HCT116 (cell line): ENCODE measurements around the gene OPRL1. TPM values are rescaled to one million over a fixed set of nuclear protein-coding genes. Genes with fewer than 3 reads are reported as not detected.

ENCODE experiments used
- ATAC-seq: fragments of 200-7000 bp; cut with Tn5 transposase; 2 replicates; pipeline ENCODE4 v1.9.1; 2020; ENCODE audit warnings: mild to moderate bottlenecking, moderate library complexity
- BruUV-seq: library from RNA; stranded (reverse); fragments of 400-500 nt; replicated peaks from 2 replicates; lab custom pipeline; 2021; lab: Mats Ljungman, UMichigan
- CTCF ChIA-PET: fragments of 300-600 bp; sonication (Branson Sonifier 250); formaldehyde crosslinking; loops from one replicate; lab custom pipeline; 2021; ENCODE audit warnings: antibody characterized with exemption; lab: Charles Lee
- POLR2A ChIA-PET: fragments of 300-600, 350-600 bp; sonication (Branson Sonifier 250); formaldehyde crosslinking; loops from one replicate; lab custom pipeline; 2021; ENCODE audit warnings: antibody characterized with exemption; lab: Charles Lee
- RAD21 ChIA-PET, 2 experiments: fragments of 300-600 bp; sonication (Branson Sonifier 250); formaldehyde crosslinking; loops; one replicate each; lab custom pipeline; 2023; ENCODE audit warnings: low total read pairs in 2 of 2; ENCODE audit not compliant: uncharacterized antibody in 2 of 2, unreplicated experiment in 2 of 2, low non-redundant PET in 1 of 2; lab: Charles Lee
- DNase-seq: peaks from one replicate; pipeline ENCODE4 v3.0.0-alpha.2; 2010; ENCODE audit warnings: low read depth, low spot score
- H2AFZ ChIP-seq: fragments of 200-600 bp; shearing (Covaris generic), sonication (generic); 2 replicates; pipeline ENCODE4 v1.6.1; 2017; ENCODE audit warnings: low read depth, mixed run types, mixed read lengths, antibody characterized with exemption, low read length; ENCODE audit not compliant: poor library complexity, severe bottlenecking
- H3K27ac ChIP-seq: 2 replicates; pipeline ENCODE4 v1.5.1; 2012; ENCODE audit warnings: low read depth, low read length
- H3K27me3 ChIP-seq: fragments of 200-600 bp; sonication (generic); 2 replicates; pipeline ENCODE4 v1.6.1; 2016; ENCODE audit warnings: mixed run types, low read length, mixed read lengths; ENCODE audit not compliant: insufficient read depth
- H3K36me3 ChIP-seq, 2 experiments: fragments of 200-500 bp in 1 of 2; fragments of 200-600 bp in 1 of 2; sonication (Bioruptor generic) in 1 of 2; sonication (generic) in 1 of 2; 2 replicates each; pipeline versions ENCODE4 v1.5.1 to v1.6.1; 2014 to 2016; ENCODE audit warnings: low read length in 2 of 2, inconsistent platforms in 1 of 2, mixed read lengths in 1 of 2, mixed run types in 1 of 2; ENCODE audit not compliant: insufficient read depth in 2 of 2, control insufficient read depth in 1 of 2
- H3K4me1 ChIP-seq, 2 experiments: fragments of 200-600 bp in 1 of 2; sonication (generic) in 1 of 2; 2 replicates each; pipeline versions ENCODE4 v1.5.1 to v1.6.1; 2012 to 2017; ENCODE audit warnings: low read length in 2 of 2, inconsistent platforms in 1 of 2, mild to moderate bottlenecking in 1 of 2, mixed read lengths in 1 of 2, mixed run types in 1 of 2, moderate library complexity in 1 of 2; ENCODE audit not compliant: insufficient read depth in 2 of 2, control insufficient read depth in 1 of 2
- H3K4me2 ChIP-seq: fragments of 200-600 bp; sonication (generic); 2 replicates; pipeline ENCODE4 v1.6.1; 2017; ENCODE audit warnings: mixed run types, low read length, mixed read lengths
- H3K4me3 ChIP-seq, 2 experiments: fragments of 200-600 bp in 1 of 2; sonication (generic) in 1 of 2; replicated peaks in 1 of 2; 2 replicates each; pipeline ENCODE4 v1.5.1; 2011 to 2016; ENCODE audit warnings: low read length in 2 of 2, control low read depth in 1 of 2, low read depth in 1 of 2, mild to moderate bottlenecking in 1 of 2, mixed read lengths in 1 of 2, mixed run types in 1 of 2
- H3K79me2 ChIP-seq: fragments of 200-600 bp; sonication (generic); 2 replicates; pipeline ENCODE4 v1.6.1; 2017; ENCODE audit warnings: mild to moderate bottlenecking, mixed run types, low read length, moderate library complexity, mixed read lengths; ENCODE audit not compliant: insufficient read depth
- H3K9ac ChIP-seq: fragments of 200-600 bp; sonication (generic); 2 replicates; pipeline ENCODE4 v1.6.1; 2016; ENCODE audit warnings: low read length, mixed read lengths
- H3K9me2 ChIP-seq: fragments of 200-600 bp; sonication (generic), shearing (Covaris generic); 2 replicates; pipeline ENCODE4 v1.6.1; 2017; ENCODE audit warnings: mixed run types, mild to moderate bottlenecking, moderate library complexity; ENCODE audit not compliant: insufficient read depth
- H3K9me3 ChIP-seq, 2 experiments: fragments of 200-500 bp in 1 of 2; fragments of 200-600 bp in 1 of 2; sonication (Bioruptor generic) in 1 of 2; sonication (generic) in 1 of 2; 2 replicates each; pipeline ENCODE4 v1.6.1; 2014 to 2017; ENCODE audit warnings: low read length in 2 of 2, mixed read lengths in 2 of 2, inconsistent platforms in 1 of 2, low read depth in 1 of 2, mild to moderate bottlenecking in 1 of 2, mixed run types in 1 of 2, moderate library complexity in 1 of 2; ENCODE audit not compliant: control insufficient read depth in 1 of 2, insufficient read depth in 1 of 2
- H4K20me1 ChIP-seq: fragments of 200-600 bp; sonication (generic), shearing (Covaris generic); 2 replicates; pipeline ENCODE4 v1.6.1; 2017; ENCODE audit warnings: mixed run types, mild to moderate bottlenecking, moderate library complexity; ENCODE audit not compliant: insufficient read depth
- CBX3 ChIP-seq: IDR thresholded peaks from 2 replicates; pipeline ENCODE4 v1.6.1; 2012; ENCODE audit warnings: low read depth
- CEBPB ChIP-seq: IDR thresholded peaks from 2 replicates; pipeline ENCODE4 v1.6.1; 2012; ENCODE audit warnings: low read depth
- ELF1 ChIP-seq: IDR thresholded peaks from 2 replicates; pipeline ENCODE4 v1.6.1; 2012; ENCODE audit warnings: low read depth, borderline replicate concordance
- EZH2 ChIP-seq: fragments of 200-600 bp; sonication (generic); IDR thresholded peaks from 2 replicates; pipeline ENCODE4 v1.6.1; 2017; ENCODE audit warnings: antibody characterized with exemption, mixed run types
- FOSL1 ChIP-seq: IDR thresholded peaks from 2 replicates; pipeline ENCODE4 v1.6.1; 2012; ENCODE audit warnings: low read depth
- JUND ChIP-seq: IDR thresholded peaks from 2 replicates; pipeline ENCODE4 v1.6.1; 2012
- POLR2A ChIP-seq: IDR thresholded peaks from 2 replicates; pipeline ENCODE4 v1.7.0; 2011; ENCODE audit warnings: borderline replicate concordance; ENCODE audit not compliant: insufficient read depth, insufficient read length; ENCODE audit errors: extremely low read depth
- POLR2AphosphoS5 ChIP-seq: IDR thresholded peaks from 2 replicates; pipeline ENCODE4 v1.6.1; 2011; ENCODE audit warnings: mild to moderate bottlenecking, low read depth, low read length, moderate library complexity
- RAD21 ChIP-seq: IDR thresholded peaks from 2 replicates; pipeline ENCODE4 v1.6.1; 2012; ENCODE audit warnings: low read depth, mild to moderate bottlenecking
- REST ChIP-seq: IDR thresholded peaks from 2 replicates; pipeline ENCODE4 v1.6.1; 2012; ENCODE audit warnings: low read depth
- SIN3A ChIP-seq: IDR thresholded peaks from 2 replicates; pipeline ENCODE4 v1.6.1; 2012; ENCODE audit warnings: low read depth
- SP1 ChIP-seq: IDR thresholded peaks from 2 replicates; pipeline ENCODE4 v1.6.1; 2012; ENCODE audit warnings: low read depth
- SRF ChIP-seq: IDR thresholded peaks from 2 replicates; pipeline ENCODE4 v1.6.1; 2012; ENCODE audit warnings: low read depth
- intact Hi-C: fragments of 100-400 bp; cut with micrococcal nuclease; formaldehyde crosslinking; loops from 2 replicates; pipeline ENCODE4 v1.10.0; 2022
- total RNA-seq: library from RNA; stranded (reverse); gene quantifications from one replicate; pipeline ENCODE4 v1.2.1, GENCODE V29; 2021; ENCODE audit not compliant: unreplicated experiment

OPRL1 gene
- total RNA-seq, 1 experiment from 2014 or later = 1.6 TPM

- H3K9me2 ChIP-seq = no peaks in the 10 kb centered on the region
- BruUV-seq = no TSS peak
- no peak overlapping the region for H3K9ac ChIP-seq
- no peaks in the 10 kb centered on the region for H3K36me3 ChIP-seq
- H3K79me2 ChIP-seq = peaks cover 9% of the 10 kb centered on the region; the same call in 1 of the 2 replicates
- H3K4me3 ChIP-seq = no peak overlapping the region
- no peaks in the 10 kb centered on the region for H3K27me3 ChIP-seq
- H2AFZ ChIP-seq = no peak overlapping the region
- ATAC-seq (no peak), DNase-seq (no peak)
- no peaks in the 10 kb centered on the region for H4K20me1 ChIP-seq
- TF ChIP-seq ELF1 = no peak
- TF ChIP-seq SRF = no peak
- no peak for TF ChIP-seq POLR2AphosphoS5
- TF ChIP-seq REST = no peak
- TF ChIP-seq EZH2 = no peak
- no peak for TF ChIP-seq SIN3A
- no peak for TF ChIP-seq FOSL1
- no peak for TF ChIP-seq POLR2A
- TF ChIP-seq CEBPB = no peak
- TF ChIP-seq SP1 = no peak
- TF ChIP-seq JUND = no peak
- TF ChIP-seq CBX3 = no peak
- TF ChIP-seq RAD21 = no peak
- TF ChIP-seq, all 23 proteins: peak for 0
- ChIA-PET POLR2A (interaction anchor here (1.8 kb wide), 1 partner anchor 13 kb away, joined by 5 read pairs; no protein-coding TSS in a partner anchor), CTCF (no interaction called here), RAD21 (no interaction called here)
- Histone ChIP-seq H3K27ac (no peak overlapping the region), H3K9me3 (no peaks in the 10 kb centered on the region), H3K4me1 (peaks cover 9 to 14% of the 10 kb centered on the region in 2 experiments), H3K4me2 (no peak overlapping the region)
- intact Hi-C loops = no loop called here
These were observed 4.3 kb upstream of the OPRL1 start for GRCh38 chr20:64075556-64075955.
